ENCODE data around the gene RNASE2.

DNA sequence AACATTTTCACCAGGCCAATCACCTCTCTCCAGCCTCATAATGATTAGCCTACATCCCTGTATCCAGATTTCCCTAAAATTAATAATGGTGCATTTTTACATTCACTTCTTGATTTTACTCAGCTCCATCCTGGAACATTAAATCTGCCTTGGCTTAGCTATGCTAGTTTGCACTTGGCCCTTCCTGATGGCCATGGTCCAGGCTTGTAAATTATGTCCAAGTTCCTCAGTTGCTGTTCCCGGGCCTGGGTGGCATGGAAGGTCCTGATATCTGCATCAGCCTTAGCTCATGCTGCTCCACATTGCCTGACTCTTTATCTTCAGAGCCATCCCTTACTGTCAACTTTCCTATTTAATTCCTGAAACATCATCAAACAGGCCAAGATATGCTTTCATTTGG, 23.4 kb downstream of the RNASE2 start:
- TF ChIP-seq POLR2A (IDR thresholded peaks at IDR 0.05; ENCODE audit: low read length): no peak
- TF ChIP-seq GATA1 (IDR thresholded peaks at IDR 0.05; ENCODE audit: low read depth, low read length): no peak
